AG04450 (cell line): ENCODE data around the gene GPR82. TPM values are rescaled to one million over a fixed set of nuclear protein-coding genes. Genes with fewer than 3 reads are reported as not detected.

Experiments
- CTCF ChIA-PET: fragments of 300-600, 350-600 bp; formaldehyde crosslinking; extraction: SDS; loops from one replicate; lab custom pipeline; 2022; ENCODE audit warnings: antibody characterized with exemption, inconsistent platforms; lab: Charles Lee
- POLR2A ChIA-PET: fragments of 350-600 bp; formaldehyde crosslinking; extraction: SDS; loops from one replicate; lab custom pipeline; 2021; ENCODE audit warnings: antibody characterized with exemption, inconsistent platforms; lab: Yijun Ruan, JAX
- DNase-seq: peaks from one replicate; pipeline ENCODE4 v3.0.0-alpha.2; 2011; ENCODE audit warnings: low read depth, low spot score
- H3K27ac ChIP-seq: one replicate; pipeline ENCODE4 v1.5.1; 2012; ENCODE audit warnings: low read depth, low read length, control low read depth
- H3K27me3 ChIP-seq: one replicate; pipeline ENCODE4 v1.6.0; 2012; ENCODE audit warnings: low read length; ENCODE audit not compliant: control insufficient read depth, insufficient read depth
- H3K4me3 ChIP-seq: 2 replicates; pipeline ENCODE4 v1.5.1; 2011; ENCODE audit warnings: mild to moderate bottlenecking, low read depth, low read length, control low read depth
- H3K9me3 ChIP-seq: 2 replicates; pipeline ENCODE4 v1.5.1; 2012; ENCODE audit warnings: low read length; ENCODE audit not compliant: control insufficient read depth, insufficient read depth
- polyA plus RNA-seq: library from polyadenylated mRNA; depleted of rRNA; stranded (reverse); fragments of >200 nt; gene quantifications from 2 replicates; pipeline ENCODE4 v1.2.3, GENCODE V29; 2011; rRNA removed
- small RNA-seq: library from RNA; depleted of rRNA; stranded (forward); fragments of <200 nt; gene quantifications from one replicate; pipeline ENCODE3, GENCODE V24; 2012; ENCODE audit warnings: low read depth; ENCODE audit not compliant: insufficient read length
- TF ChIP-seq, protein P1 (sequence below): IDR thresholded peaks from 2 replicates; pipeline ENCODE4 v1.5.1; 2011; ENCODE audit warnings: low read depth, low read length, control low read depth, inconsistent platforms

The GPR82 gene
- polyA plus RNA-seq, 1 experiment: not detected

DNA sequence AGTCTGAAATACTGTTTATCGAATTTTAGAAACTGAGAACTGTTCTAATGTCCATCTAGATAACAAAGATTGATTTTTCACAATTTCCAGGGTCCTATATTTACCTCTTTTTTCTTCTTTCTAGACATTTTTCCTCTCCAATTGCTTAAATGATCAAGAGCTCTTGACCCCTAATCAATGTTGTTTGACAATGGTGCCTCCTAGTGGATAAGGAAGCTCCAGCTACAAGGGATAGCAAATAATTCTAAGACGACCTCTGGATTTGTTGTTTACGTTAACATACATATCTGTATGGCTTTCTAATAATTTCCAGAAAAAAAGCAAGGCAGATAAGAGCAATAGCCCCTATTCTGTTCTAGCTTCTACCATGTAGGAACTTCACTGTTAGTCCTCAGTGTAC is 35.8 kb downstream of the GPR82 start:
- POLR2A ChIA-PET: no interaction called here
- TF ChIP-seq, protein P1, sequence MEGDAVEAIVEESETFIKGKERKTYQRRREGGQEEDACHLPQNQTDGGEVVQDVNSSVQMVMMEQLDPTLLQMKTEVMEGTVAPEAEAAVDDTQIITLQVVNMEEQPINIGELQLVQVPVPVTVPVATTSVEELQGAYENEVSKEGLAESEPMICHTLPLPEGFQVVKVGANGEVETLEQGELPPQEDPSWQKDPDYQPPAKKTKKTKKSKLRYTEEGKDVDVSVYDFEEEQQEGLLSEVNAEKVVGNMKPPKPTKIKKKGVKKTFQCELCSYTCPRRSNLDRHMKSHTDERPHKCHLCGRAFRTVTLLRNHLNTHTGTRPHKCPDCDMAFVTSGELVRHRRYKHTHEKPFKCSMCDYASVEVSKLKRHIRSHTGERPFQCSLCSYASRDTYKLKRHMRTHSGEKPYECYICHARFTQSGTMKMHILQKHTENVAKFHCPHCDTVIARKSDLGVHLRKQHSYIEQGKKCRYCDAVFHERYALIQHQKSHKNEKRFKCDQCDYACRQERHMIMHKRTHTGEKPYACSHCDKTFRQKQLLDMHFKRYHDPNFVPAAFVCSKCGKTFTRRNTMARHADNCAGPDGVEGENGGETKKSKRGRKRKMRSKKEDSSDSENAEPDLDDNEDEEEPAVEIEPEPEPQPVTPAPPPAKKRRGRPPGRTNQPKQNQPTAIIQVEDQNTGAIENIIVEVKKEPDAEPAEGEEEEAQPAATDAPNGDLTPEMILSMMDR: peak; percentile 63

DNA sequence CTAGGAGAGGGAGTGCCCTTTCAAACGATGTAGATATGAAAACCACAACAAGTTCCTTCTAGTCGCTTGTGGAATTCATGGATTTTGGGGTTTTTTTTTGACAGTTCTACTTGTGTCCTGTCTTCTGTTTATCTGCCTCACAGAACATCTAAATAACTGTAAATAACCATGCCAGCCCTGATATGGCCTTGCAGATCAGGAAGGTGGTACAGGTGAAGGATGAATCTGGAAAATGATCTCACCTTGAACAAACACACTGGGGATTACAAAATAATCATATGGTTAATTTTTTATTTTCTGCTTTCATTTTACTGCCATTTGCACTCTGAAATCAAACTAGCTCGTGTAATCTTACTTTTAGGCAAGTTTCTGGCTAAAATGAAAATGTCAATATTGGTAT is 37.2 kb downstream of the GPR82 start:
- H3K27ac ChIP-seq: no peak overlapping the region
- TF ChIP-seq, protein P1: no peak
- DNase-seq: no peak
- H3K27me3 ChIP-seq: no peaks in the 10 kb centered on the region
- CTCF ChIA-PET: interaction anchor here (0.8 kb wide), 1 partner anchor 21 kb away, joined by 3 read pairs; no protein-coding TSS in a partner anchor
- H3K9me3 ChIP-seq: no peaks in the 10 kb centered on the region
- POLR2A ChIA-PET: no interaction called here
- no peak overlapping the region for H3K4me3 ChIP-seq

More for the DNA sequence above, 35.8 kb downstream of the GPR82 start:
- Histone ChIP-seq H3K9me3 (no peaks in the 10 kb centered on the region), H3K27me3 (no peaks in the 10 kb centered on the region), H3K27ac (no peak overlapping the region), H3K4me3 (no peak overlapping the region)
- CTCF ChIA-PET: interaction anchor here (0.5 to 1.7 kb wide), 10 partner anchors 8 to 292 kb away, joined by 3 to 7 read pairs (median 3); no protein-coding TSS in a partner anchor
- no peak for DNase-seq

DNA sequence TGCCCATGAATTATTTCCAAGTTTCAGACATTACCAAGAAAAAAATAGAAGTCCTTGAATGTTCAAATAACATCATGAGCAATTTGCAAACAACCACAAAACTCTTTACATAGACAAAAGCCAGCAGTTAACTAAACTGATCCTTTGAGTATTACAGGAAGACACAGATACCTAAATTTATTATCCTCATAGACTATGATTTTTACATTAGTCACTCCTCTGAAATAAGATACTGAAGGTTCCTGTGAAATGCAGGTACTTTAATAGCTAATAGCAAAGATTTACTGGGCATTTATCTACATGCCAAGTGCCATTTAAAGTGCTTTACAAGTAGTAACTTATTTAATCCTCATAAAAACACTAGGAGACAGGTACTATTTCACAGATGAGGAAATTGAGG is 37.7 kb downstream of the GPR82 start:
- H3K27me3 ChIP-seq: no peaks in the 10 kb centered on the region
- H3K9me3 ChIP-seq: no peaks in the 10 kb centered on the region
- ChIA-PET CTCF (no interaction called here), POLR2A (no interaction called here)
- H3K4me3 ChIP-seq: no peak overlapping the region
- no peak for DNase-seq
- TF ChIP-seq, protein P1: no peak
- no peak overlapping the region for H3K27ac ChIP-seq

DNA sequence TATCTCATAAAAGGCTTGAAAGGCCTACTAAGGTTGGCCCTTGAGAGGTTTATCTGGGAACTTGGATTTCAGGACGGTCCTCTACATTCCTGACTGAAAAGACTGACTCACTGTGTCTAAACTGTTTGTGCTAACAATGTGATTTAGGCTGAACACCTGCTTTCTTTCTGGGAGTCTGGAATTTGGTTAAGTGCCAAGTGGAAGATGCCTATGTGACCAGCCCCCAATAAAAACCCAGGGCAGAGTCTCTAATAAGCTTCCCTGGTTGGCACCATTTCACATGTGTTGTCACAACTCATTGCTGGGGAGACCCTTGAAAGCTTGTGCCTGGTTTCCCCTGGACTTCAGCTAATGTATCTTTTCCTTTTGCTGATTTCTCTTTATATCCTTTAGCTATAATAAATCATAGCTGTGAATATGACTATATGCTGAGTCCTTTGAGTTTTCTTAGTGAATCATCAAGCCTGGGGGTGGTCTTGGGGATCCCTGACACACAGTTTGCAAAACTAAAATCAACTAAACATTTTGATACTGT is 55.1 kb downstream of the GPR82 start:
- H3K9me3 ChIP-seq: no peaks in the 10 kb centered on the region
- CTCF ChIA-PET: interaction anchor here (0.8 to 1.2 kb wide), 3 partner anchors 19 to 224 kb away, joined by 3 to 7 read pairs (median 3); no protein-coding TSS in a partner anchor
- H3K4me3 ChIP-seq: no peak overlapping the region
- H3K27me3 ChIP-seq: no peaks in the 10 kb centered on the region
- peak overlapping the region; percentile 47 for H3K27ac ChIP-seq
- peak; percentile 47 for DNase-seq
- TF ChIP-seq, protein P1: no peak
- POLR2A ChIA-PET: no interaction called here

Small RNAs within 50 kb of the gene (small RNA-seq; reads per million reads assigned to genes)
- gene RN7SL144P: not detected

Other genes with a start within 250 kb of the GPR82 start
- not detected in 2 replicates for gene GPR34, start 35.2 kb upstream of the GPR82 start, polyA plus RNA-seq
- 20.5 and 30.0 TPM in 2 replicates for gene CASK, start 199.4 kb downstream of the GPR82 start, polyA plus RNA-seq